ENCODE data around the gene ITM2B.

ITM2B gene

DNA sequence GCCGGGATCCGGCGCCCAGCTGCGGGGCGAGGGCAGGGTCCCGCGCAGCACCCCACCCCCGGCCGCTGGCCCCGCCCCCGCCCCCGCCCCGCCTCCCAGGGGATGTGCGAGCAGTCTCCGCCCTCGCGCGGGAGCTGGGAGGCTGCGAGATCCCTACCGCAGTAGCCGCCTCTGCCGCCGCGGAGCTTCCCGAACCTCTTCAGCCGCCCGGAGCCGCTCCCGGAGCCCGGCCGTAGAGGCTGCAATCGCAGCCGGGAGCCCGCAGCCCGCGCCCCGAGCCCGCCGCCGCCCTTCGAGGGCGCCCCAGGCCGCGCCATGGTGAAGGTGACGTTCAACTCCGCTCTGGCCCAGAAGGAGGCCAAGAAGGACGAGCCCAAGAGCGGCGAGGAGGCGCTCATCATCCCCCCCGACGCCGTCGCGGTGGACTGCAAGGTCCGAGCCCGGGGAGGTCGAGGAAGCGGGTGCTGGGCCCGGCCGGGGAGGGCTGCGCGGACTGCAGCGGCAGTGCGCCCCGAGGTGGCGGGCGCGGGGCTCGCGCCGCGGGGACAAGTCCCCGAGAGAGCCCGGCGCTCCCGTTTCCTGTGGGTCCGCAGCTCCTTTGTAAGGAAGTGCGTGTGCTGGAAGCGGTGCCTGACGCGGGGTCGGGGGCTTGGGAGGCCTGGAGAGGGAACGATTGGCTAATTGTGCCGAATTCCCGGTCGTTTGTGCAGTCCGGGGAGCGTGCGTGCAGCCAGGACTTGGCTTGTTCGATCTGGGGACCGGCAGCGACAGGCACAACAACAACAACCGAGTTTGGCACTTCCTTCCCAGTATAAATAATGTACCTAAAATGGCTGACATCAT lies at the start of gene ITM2B:
Gene ITM2B, plus strand, starts transcription at position 161 of the 843 bp plus-strand sequence. Its CDS starts 155 bp downstream, at position 316.
- TF ChIP-seq, protein P1, sequence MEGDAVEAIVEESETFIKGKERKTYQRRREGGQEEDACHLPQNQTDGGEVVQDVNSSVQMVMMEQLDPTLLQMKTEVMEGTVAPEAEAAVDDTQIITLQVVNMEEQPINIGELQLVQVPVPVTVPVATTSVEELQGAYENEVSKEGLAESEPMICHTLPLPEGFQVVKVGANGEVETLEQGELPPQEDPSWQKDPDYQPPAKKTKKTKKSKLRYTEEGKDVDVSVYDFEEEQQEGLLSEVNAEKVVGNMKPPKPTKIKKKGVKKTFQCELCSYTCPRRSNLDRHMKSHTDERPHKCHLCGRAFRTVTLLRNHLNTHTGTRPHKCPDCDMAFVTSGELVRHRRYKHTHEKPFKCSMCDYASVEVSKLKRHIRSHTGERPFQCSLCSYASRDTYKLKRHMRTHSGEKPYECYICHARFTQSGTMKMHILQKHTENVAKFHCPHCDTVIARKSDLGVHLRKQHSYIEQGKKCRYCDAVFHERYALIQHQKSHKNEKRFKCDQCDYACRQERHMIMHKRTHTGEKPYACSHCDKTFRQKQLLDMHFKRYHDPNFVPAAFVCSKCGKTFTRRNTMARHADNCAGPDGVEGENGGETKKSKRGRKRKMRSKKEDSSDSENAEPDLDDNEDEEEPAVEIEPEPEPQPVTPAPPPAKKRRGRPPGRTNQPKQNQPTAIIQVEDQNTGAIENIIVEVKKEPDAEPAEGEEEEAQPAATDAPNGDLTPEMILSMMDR (IDR thresholded peaks at IDR 0.05; ENCODE audit: low read depth, low read length, missing control alignments), result peak; percentile 11
- peak within 1 kb of the TSS; percentile 91 for H3K27ac ChIP-seq
- H3K27me3 ChIP-seq (replicated peaks), result no peaks in the 10 kb centered on the region
- peak; percentile 51 for DNase-seq
- peak within 1 kb of the TSS; percentile 95 for H3K4me3 ChIP-seq (ENCODE audit: low read depth, low read length)
- in situ Hi-C loops (cut with HindIII; ENCODE audit: low pct_ligation_motif_present, low sequenced_read_pairs), result no loop called here
- H3K36me3 ChIP-seq (replicated peaks), result peaks cover 5% of the 10 kb centered on the region

DNA sequence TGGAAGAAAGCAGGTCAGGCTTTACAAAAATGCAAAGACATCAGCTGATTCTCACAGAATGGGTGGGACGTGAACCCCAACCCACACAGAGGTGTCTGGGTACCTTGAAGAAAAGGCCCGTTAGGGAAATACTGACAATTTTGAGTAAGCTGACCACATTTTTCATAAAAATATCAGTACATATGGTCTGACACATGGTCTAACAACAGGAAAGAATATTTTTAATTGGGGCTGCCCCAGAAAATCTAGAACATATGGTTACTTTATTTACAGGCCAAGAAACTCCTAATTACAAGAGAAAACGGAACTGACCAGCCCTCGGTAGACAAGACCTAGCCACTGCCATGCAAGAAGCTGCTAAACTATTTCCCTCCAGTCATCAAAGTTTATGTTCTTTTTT lies 48.7 kb upstream of the ITM2B start:
- Histone ChIP-seq H3K27ac (no peak overlapping the region), H3K36me3 (replicated peaks) (no peaks in the 10 kb centered on the region), H3K4me3 (ENCODE audit: low read depth, low read length) (no peak overlapping the region), H3K27me3 (replicated peaks) (no peaks in the 10 kb centered on the region)
- DNase-seq, result no peak
- in situ Hi-C loops (cut with HindIII; ENCODE audit: low pct_ligation_motif_present, low sequenced_read_pairs), result no loop called here
- TF ChIP-seq, protein P1 (IDR thresholded peaks at IDR 0.05; ENCODE audit: low read depth, low read length, missing control alignments), result no peak

DNA sequence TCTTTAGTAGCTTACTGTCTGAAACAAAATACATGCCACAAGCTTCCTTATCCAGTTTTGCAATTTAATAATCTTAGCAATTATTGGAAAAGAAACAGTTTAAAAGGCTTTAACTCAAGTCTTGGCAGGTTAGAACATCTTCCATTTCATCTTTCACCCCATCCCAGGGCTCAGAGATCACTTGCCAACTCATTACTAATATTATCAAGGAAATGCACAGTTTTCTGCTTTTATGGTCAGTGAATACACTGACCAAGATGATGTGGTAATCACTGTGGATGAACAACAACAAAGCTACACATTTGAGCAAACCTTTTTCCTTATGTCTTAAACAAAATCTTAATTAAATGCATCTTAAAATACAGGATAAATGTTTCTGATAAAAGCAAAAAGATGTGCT lies 48.0 kb upstream of the ITM2B start:
- no peak for DNase-seq
- H3K27ac ChIP-seq, result no peak overlapping the region
- no peaks in the 10 kb centered on the region for H3K36me3 ChIP-seq (replicated peaks)
- H3K4me3 ChIP-seq (ENCODE audit: low read depth, low read length), result no peak overlapping the region
- in situ Hi-C loops (cut with HindIII; ENCODE audit: low pct_ligation_motif_present, low sequenced_read_pairs), result no loop called here
- TF ChIP-seq, protein P1 (IDR thresholded peaks at IDR 0.05; ENCODE audit: low read depth, low read length, missing control alignments), result no peak
- H3K27me3 ChIP-seq (replicated peaks), result no peaks in the 10 kb centered on the region

DNA sequence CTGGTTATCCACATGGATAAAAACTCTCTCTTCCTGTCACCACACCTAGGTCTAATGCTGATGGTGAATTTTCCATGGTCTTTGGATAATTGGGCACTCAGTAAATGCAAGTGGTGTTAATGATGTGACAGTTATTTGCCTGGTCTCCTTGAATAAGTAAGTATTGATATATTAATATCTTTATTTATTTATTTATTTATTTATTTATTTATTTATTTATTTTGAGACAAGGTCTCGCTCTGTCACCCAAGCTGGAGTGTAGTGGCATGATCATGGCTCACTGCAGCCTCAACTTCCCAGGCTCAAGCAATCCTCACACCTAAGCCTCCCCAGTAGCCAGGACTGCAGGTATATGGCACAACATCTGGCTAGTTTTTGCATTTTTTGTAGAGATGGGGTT lies 46.3 kb upstream of the ITM2B start:
- Histone ChIP-seq H3K27ac (no peak overlapping the region), H3K36me3 (replicated peaks) (no peaks in the 10 kb centered on the region), H3K4me3 (ENCODE audit: low read depth, low read length) (no peak overlapping the region), H3K27me3 (replicated peaks) (no peaks in the 10 kb centered on the region)
- in situ Hi-C loops (cut with HindIII; ENCODE audit: low pct_ligation_motif_present, low sequenced_read_pairs), result no loop called here
- no peak for DNase-seq
- TF ChIP-seq, protein P1 (IDR thresholded peaks at IDR 0.05; ENCODE audit: low read depth, low read length, missing control alignments), result no peak

DNA sequence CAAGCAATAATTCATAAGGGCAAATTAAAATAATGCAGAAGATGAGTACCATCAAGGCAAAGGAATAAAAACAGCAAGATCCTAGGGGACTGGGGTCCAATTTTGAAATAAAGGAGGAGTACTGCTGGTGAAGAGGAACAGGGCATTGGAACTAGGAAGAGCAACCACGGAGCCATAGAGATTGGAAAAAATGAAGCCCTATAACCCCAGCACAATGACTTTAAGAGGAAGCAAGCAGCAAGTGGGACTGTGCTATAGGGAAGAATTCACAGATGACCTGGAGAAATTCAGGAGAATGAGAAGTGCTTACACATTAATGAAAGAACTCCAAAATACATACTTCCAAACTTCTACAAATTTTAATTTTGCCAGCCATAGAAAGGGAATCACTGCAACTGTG lies 44.9 kb upstream of the ITM2B start:
- DNase-seq, result no peak
- no peak overlapping the region for H3K27ac ChIP-seq
- H3K4me3 ChIP-seq (ENCODE audit: low read depth, low read length), result no peak overlapping the region
- no peaks in the 10 kb centered on the region for H3K36me3 ChIP-seq (replicated peaks)
- no peaks in the 10 kb centered on the region for H3K27me3 ChIP-seq (replicated peaks)
- in situ Hi-C loops (cut with HindIII; ENCODE audit: low pct_ligation_motif_present, low sequenced_read_pairs), result no loop called here
- TF ChIP-seq, protein P1 (IDR thresholded peaks at IDR 0.05; ENCODE audit: low read depth, low read length, missing control alignments), result no peak

Data from brain microvascular endothelial cell (primary cell).